Fibroblast of lung (primary cell): ENCODE data around the gene TLCD3B.

Experiments
- CTCF ChIP-seq, 2 donors: IDR thresholded peaks in 1 of 2; conservative IDR thresholded peaks in 1 of 2; 1 replicate in 1 of 2; 2 replicates in 1 of 2; pipeline ENCODE4 v1.5.1; 2011 to 2012; ENCODE audit warnings: low read length in 2 of 2, control low read depth in 1 of 2, inconsistent platforms in 1 of 2, low read depth in 1 of 2, mild to moderate bottlenecking in 1 of 2
- EZH2 ChIP-seq: IDR thresholded peaks from 2 replicates; pipeline ENCODE4 v1.5.1; 2012; ENCODE audit warnings: low read length, control low read depth, mild to moderate bottlenecking; ENCODE audit errors: missing control alignments

DNA sequence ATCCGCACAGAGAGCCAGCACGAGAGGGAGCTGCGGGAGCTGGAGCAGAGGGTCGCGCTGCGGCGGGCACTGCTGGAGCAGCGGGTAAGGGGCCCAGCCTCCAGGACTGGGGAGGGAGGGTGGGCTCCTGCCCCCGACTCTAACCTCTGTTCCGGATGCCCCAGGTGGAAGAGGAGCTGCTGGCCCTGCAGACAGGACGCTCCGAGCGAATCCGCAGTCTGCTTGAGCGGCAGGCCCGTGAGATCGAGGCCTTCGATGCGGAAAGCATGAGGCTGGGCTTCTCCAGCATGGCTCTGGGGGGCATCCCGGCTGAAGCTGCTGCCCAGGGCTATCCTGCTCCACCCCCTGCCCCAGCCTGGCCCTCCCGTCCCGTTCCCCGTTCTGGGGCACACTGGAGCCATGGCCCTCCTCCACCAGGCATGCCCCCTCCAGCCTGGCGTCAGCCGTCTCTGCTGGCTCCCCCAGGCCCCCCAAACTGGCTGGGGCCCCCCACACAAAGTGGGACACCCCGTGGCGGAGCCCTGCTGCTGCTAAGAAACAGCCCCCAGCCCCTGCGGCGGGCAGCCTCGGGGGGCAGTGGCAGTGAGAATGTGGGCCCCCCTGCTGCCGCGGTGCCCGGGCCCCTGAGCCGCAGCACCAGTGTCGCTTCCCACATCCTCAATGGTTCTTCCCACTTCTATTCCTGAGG, 40.0 kb downstream of the TLCD3B start:
- no peak for TF ChIP-seq CTCF (conservative IDR thresholded peaks at IDR 0.05 in 1 of 2, IDR thresholded peaks at IDR 0.05 in 1 of 2; ENCODE audit: low read depth in 1 of 2, low read length in 2 of 2)
- TF ChIP-seq EZH2 = no peak
